Stimulated activated CD4-positive, alpha-beta T cell treated with anti-CD3 and anti-CD28 coated beads, Interleukin-4, amount 100 ng/mL, for 24 hours (primary cell): Measurements from ENCODE around the gene GPBAR1.

Experiments
- DNase-seq: peaks from one replicate; pipeline ENCODE4 v3.0.0-alpha.2; 2020

The GPBAR1 gene, protein sequence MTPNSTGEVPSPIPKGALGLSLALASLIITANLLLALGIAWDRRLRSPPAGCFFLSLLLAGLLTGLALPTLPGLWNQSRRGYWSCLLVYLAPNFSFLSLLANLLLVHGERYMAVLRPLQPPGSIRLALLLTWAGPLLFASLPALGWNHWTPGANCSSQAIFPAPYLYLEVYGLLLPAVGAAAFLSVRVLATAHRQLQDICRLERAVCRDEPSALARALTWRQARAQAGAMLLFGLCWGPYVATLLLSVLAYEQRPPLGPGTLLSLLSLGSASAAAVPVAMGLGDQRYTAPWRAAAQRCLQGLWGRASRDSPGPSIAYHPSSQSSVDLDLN

DNA sequence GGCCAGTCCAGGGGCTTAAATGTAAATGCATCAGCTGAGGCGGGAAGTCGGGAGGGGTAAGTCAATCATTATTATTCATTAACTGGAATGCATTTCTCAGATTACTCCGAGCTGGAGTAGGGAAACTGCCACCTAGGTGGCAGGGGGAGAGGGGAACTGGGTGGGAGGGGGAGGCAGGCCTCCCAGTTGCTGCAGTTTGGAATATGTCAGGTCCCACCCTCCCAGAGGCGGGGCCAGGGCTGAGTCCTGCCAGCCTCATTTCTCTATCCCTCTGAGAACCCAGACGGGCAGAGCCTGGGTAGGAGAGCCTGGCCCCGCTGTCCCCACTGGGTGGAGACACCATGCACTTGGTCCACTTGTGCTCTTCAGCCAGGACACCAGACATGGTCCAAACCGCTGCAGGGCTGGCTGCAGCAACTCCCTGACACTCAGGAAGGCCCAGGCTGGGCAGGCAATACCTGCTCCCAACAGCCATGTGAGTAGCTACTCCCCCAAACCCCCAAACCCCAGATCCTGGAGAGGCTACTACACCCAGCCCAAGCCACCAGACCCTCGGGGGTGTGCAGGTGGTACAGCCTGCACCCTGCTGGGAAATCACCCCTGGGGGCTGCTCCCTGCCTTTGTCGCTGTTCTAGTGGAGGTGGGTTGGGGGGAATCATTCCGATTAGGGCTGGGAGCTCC, at the start of gene GPBAR1:
Gene GPBAR1, plus strand, starts transcription at position 274 of the 681 bp plus-strand sequence. CDS start 1,710 bp downstream, outside the sequence.
- no peak for DNase-seq

DNA sequence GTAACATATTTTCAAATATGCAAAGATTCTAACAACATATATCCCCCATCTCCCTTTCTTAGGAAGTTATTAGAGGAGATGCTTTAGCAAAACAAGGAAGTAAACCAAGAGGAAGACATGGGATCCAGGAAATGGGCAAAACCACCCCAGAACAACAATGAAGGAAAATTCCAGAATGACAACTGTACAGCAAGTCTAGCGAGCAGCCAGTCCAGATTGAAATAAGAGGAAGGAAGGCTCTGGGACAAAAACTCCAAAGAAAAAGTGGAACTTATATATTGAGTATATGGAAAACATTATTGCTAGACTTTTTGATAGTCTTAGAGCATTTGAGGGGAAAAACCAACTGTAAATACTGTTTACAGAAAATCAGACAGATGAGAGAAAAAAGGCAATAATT, 46.7 kb upstream of the GPBAR1 start:
- DNase-seq = no peak

- DNase-seq = no peak
These were observed 44.5 kb upstream of the GPBAR1 start for GRCh38 chr2:218216336-218216673.

GRCh38 chr2:218216674-218217359, 44.0 kb upstream of the GPBAR1 start, which contains the start of gene ARPC2:
Gene ARPC2 (plus strand): TSS chr2:218217189. CDS start chr2:218217471, 282 bp downstream.
- peak; percentile 94 for DNase-seq

- peak; percentile 71 for DNase-seq
These were observed 43.2 kb upstream of the GPBAR1 start for GRCh38 chr2:218217360-218218267.

GRCh38 chr2:218218268-218219185, 42.3 kb upstream of the GPBAR1 start:
- peak; percentile 34 for DNase-seq

- no peak for DNase-seq
These were observed 40.9 kb upstream of the GPBAR1 start for GRCh38 chr2:218219934-218220333.

GRCh38 chr2:218221000-218221399, 39.8 kb upstream of the GPBAR1 start:
- DNase-seq = no peak

DNA sequence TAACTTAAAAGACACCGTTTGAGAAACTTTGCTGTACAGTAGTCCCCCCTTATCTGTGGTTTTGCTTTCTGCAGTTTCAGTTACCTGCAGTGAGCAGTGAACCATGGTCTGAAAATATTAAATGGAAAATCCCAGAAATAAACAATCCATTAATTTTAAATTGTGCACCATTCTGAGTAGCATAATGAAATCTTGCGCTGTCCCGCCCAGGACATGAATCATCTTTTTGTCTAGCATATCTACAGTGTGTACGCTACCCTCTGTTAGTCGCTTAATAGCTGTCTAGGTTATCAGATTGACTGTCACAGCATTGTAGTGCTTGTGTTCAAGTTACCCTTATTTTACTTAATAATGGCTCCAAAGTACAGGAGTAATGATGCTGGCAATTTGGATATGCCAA, 37.8 kb upstream of the GPBAR1 start:
- DNase-seq = peak; percentile 18

GRCh38 chr2:218224186-218224585, 36.6 kb upstream of the GPBAR1 start:
- no peak for DNase-seq

GRCh38 chr2:218226903-218227302, 33.9 kb upstream of the GPBAR1 start:
- no peak for DNase-seq

DNA sequence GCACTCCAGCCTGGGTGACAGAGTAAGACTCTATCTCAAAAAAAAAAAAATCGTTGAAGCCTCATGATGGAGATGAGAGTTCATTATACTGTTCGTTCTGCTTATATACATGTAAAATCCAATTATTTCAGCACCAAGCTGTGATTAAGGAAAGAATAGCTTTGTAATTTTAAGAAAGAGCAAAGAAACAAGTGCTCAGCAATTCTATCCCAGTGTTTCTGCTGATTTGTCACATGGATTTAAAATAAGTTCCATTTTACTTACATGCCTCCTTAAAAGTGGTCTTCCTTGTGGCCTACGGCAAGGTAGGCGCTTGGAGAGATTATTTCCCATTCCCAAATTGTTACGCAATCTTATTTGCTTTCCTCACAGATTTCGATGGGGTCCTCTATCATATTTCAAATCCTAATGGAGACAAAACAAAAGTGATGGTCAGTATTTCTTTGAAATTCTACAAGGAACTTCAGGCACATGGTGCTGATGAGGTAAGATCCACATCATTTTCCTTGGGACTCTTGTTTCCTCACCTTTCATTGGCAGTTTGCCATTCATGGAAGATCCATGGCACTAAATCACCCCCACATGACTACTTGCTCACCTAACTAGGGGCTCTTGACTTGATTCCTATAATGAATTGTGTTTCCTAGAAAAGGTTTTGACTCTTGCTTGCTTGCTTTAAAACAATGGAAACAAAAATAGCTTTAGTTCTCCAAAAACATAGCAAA, 32.3 kb upstream of the GPBAR1 start:
- no peak for DNase-seq

DNA sequence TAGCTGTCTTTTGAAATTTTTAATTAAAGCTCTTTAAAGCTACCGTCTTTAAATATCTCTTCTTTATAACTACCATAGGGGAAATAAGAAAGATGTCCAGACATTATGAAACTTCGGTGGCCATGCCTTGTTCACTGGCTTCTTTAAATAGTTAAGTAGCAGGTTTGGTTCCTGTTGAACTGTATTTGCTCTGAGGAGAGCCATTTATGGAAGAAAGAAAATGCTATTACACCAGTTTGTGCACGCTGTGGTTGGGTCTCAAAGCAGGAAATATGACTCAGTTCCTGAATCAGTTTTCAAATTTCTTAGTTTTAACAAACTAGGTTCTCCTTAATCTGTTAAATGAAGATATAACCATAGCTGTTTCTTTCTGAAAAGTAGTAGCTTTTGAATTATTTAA, 31.6 kb upstream of the GPBAR1 start:
- peak; percentile 58 for DNase-seq

DNA sequence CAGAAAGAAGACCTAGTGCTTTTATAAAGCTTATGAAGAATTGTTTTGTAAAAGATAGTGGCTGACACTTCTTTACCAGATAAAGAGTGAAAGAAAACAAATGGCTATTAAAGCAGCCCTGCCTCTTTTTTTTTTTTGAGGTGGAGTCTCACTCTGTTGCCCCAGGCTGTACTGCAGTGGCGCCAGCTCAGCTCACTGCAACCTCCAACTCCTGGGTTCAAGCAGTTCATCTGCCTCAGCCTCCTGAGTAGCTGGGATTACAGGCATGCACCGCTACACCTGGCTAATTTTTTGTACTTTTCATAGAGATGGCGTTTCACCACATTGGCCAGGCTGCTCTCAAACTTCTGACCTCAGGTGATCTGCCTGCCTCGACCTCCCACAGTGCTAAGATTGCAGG, 31.0 kb upstream of the GPBAR1 start:
- no peak for DNase-seq

DNA sequence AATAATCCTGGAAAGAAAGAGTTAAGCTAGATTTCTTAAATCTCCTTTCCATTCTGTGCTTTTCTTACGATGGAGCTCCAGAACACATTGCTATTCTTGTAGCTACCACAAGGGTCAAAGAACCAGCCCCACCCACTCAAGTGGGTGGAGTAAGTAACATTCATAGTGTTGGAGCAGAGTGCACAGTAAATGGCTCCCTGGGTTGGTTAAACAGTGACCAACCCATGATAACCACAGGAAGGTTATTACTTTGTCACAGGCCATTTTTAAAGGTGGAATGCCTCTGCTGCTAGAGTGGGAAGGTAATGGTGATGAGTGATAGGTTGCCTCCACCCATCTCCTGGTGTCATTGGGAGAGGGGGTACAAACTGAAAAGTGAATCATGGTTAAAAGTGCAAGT, 29.9 kb upstream of the GPBAR1 start:
- peak; percentile 40 for DNase-seq

DNA sequence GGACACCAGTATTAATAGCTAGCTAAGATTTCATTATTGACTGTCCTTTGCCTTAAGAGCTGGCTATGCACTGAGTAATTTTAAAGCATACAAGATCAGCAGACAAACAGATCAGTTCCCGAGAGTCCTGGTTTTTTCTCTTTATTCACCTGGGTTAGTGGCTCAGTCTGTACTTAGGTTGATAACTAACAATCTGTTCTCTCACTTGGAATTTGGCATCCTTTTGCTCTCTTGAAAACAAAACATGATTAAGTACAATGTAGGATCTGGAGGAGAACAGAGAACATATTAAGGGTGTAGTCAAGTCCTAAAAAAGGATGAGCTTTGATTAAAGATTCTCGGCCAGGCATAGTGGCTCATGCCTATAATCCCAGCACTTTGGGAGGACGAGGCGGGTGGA, 27.3 kb upstream of the GPBAR1 start:
- DNase-seq = no peak

GRCh38 chr2:218234521-218234920, 26.3 kb upstream of the GPBAR1 start:
- DNase-seq = no peak

DNA sequence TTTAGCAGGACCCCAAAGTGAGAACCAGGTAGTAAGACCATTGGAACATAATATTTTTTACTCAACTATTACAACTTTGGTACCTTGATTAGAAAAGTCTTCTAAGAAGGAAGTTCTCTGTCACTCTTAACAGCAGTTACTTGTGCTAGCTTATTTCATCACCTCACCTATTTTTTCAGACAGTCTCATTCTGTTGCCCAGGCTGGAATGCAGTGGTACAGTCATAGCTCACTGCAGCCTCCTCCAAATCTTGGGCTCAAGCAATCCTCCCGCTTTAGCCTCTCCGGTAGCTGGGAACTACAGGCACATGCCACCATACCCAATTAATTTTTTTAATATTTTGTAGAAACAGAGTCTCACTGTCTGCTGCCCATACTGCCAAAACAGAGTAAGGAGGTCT, 25.8 kb upstream of the GPBAR1 start:
- no peak for DNase-seq

GRCh38 chr2:218236829-218237228, 24.0 kb upstream of the GPBAR1 start:
- no peak for DNase-seq

GRCh38 chr2:218238887-218239286, 21.9 kb upstream of the GPBAR1 start:
- no peak for DNase-seq

DNA sequence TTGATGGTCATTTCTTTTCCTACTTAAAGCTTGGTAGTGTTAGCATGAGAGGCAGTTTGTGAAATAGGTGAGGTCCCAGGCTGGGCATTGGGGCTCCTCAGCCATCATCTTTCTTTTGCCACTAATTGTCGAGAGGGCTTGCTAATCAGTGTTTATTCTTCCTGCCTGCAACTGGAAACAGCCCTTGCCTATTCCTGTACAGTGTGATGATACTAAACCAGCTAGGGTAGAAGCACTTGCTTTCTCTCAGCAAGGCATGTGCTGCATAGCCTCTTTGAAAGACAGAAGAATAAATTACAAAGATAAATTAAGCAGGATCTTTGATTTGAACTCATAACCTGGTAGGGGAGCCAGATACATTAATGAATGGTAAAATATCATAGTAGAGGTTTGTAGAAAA, 16.6 kb upstream of the GPBAR1 start:
- DNase-seq = no peak
